ENCODE data around the gene SLMAP. TPM values are rescaled to one million over a fixed set of nuclear protein-coding genes. Genes with fewer than 3 reads are reported as not detected.

The SLMAP gene
- polyA plus RNA-seq, 4 donors: 24.7 to 39.8 (median 32.7) TPM

GRCh38 chr3:57726397-57726796 is 29.7 kb upstream of the SLMAP start:
- H3K4me3 ChIP-seq (ENCODE audit: low read depth in 1 of 3, low read length in 3 of 3): no peak overlapping the region
- DNase-seq: no peak
- H3K27me3 ChIP-seq (ENCODE audit: control insufficient read depth in 3 of 3, insufficient read depth in 3 of 3, low read length in 3 of 3): no peaks in the 10 kb centered on the region
- no peak for FAIRE-seq
- peaks cover 0 to 5% (median 0%) of the 10 kb centered on the region in 3 donors for H3K4me1 ChIP-seq (ENCODE audit: control insufficient read depth in 3 of 3, insufficient read depth in 2 of 3, low read depth in 1 of 3, low read length in 2 of 3)
- no peak overlapping the region for H3K27ac ChIP-seq (ENCODE audit: low read depth in 1 of 3, low read length in 2 of 3)
- H3K9me3 ChIP-seq (ENCODE audit: control insufficient read depth in 2 of 2, insufficient read depth in 1 of 2, low read depth in 1 of 2, low read length in 1 of 2): no peaks in the 10 kb centered on the region
- no peaks in the 10 kb centered on the region for H3K36me3 ChIP-seq (ENCODE audit: control insufficient read depth in 3 of 3, insufficient read depth in 2 of 3, low read depth in 1 of 3, low read length in 3 of 3)

GRCh38 chr3:57727106-57727505 is 29.0 kb upstream of the SLMAP start:
- DNase-seq: no peak
- Histone ChIP-seq H3K4me1 (ENCODE audit: control insufficient read depth in 3 of 3, insufficient read depth in 2 of 3, low read depth in 1 of 3, low read length in 2 of 3) (no peaks in the 10 kb centered on the region), H3K9me3 (ENCODE audit: control insufficient read depth in 2 of 2, insufficient read depth in 1 of 2, low read depth in 1 of 2, low read length in 1 of 2) (no peaks in the 10 kb centered on the region), H3K27ac (ENCODE audit: low read depth in 1 of 3, low read length in 2 of 3) (no peak overlapping the region), H3K27me3 (ENCODE audit: control insufficient read depth in 3 of 3, insufficient read depth in 3 of 3, low read length in 3 of 3) (no peaks in the 10 kb centered on the region), H3K36me3 (ENCODE audit: control insufficient read depth in 3 of 3, insufficient read depth in 2 of 3, low read depth in 1 of 3, low read length in 3 of 3) (no peaks in the 10 kb centered on the region), H3K4me3 (ENCODE audit: low read depth in 1 of 3, low read length in 3 of 3) (no peak overlapping the region)
- FAIRE-seq: no peak
- 81 to 89% (median 85%) methylated on average over 5 of the region's 5 CpGs for WGBS, 3 donors

DNA sequence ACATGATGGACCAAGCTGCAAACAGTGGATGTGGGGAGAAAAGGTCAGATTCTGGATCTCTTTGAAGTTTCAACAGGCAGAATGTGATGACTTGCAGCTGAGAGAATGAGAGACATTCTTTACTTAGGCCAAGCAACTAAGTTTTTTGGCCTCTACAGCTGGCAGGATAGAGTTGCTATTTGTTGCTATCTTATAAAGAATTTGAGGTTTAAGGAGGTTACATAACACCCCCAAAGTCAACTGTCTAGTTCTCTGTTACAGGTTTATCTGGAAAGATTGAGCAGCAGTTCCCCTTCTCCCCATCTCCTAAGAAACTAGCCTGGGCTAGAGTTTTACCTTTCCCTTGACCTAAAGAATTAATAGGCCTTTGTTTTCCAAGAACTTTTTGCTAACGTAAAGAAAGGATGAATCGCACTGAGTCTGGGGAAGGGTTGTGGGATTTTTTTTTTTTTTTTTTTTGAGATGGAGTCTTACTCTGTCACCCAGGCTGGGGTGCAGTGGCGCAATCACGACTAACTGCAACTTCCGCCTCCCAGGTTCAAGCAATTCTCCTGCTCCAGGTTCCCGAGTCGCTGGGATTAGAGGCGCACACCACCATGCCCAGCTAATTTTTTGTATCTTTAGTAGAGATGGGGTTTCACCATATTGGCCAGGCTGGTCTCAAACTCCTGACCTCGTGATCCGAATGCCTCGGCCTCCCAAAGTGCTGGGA is 26.6 kb upstream of the SLMAP start:
- Histone ChIP-seq H3K27me3 (ENCODE audit: control insufficient read depth in 3 of 3, insufficient read depth in 3 of 3, low read length in 3 of 3) (no peaks in the 10 kb centered on the region), H3K4me1 (ENCODE audit: control insufficient read depth in 3 of 3, insufficient read depth in 2 of 3, low read depth in 1 of 3, low read length in 2 of 3) (no peaks in the 10 kb centered on the region), H3K4me3 (ENCODE audit: low read depth in 1 of 3, low read length in 3 of 3) (no peak overlapping the region), H3K36me3 (ENCODE audit: control insufficient read depth in 3 of 3, insufficient read depth in 2 of 3, low read depth in 1 of 3, low read length in 3 of 3) (no peaks in the 10 kb centered on the region), H3K9me3 (ENCODE audit: control insufficient read depth in 2 of 2, insufficient read depth in 1 of 2, low read depth in 1 of 2, low read length in 1 of 2) (no peaks in the 10 kb centered on the region), H3K27ac (ENCODE audit: low read depth in 1 of 3, low read length in 2 of 3) (no peak overlapping the region)
- DNase-seq (no peak), FAIRE-seq (no peak)
- 89 to 94% (median 91%) methylated on average over 11 of the region's 11 CpGs for WGBS, 3 donors

DNA sequence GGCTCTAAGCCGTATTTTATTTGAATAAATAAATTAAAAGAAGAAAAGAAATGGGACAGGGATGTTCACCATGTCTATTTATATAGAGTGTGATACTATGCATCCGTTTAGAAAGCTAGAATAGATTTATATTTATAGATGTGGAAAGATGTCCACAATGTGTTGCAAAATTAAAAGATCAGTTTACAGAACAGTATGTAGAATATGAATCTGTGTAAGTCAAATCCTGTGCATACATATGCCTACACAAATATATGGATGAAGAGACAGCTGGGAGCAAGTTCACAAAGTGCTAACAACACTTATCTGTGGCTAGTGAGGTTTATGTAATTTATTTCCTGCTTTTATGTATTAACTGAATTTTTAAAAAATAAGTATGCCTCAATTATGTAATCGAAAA is 25.4 kb upstream of the SLMAP start:
- no peaks in the 10 kb centered on the region for H3K9me3 ChIP-seq (ENCODE audit: control insufficient read depth in 2 of 2, insufficient read depth in 1 of 2, low read depth in 1 of 2, low read length in 1 of 2)
- WGBS, 3 donors: 54 to 68% (median 58%) methylated on average over 3 of the region's 3 CpGs
- H3K27ac ChIP-seq (ENCODE audit: low read depth in 1 of 3, low read length in 2 of 3): no peak overlapping the region
- no peaks in the 10 kb centered on the region for H3K4me1 ChIP-seq (ENCODE audit: control insufficient read depth in 3 of 3, insufficient read depth in 2 of 3, low read depth in 1 of 3, low read length in 2 of 3)
- FAIRE-seq (no peak), DNase-seq (no peak)
- H3K27me3 ChIP-seq (ENCODE audit: control insufficient read depth in 3 of 3, insufficient read depth in 3 of 3, low read length in 3 of 3): no peaks in the 10 kb centered on the region
- H3K36me3 ChIP-seq (ENCODE audit: control insufficient read depth in 3 of 3, insufficient read depth in 2 of 3, low read depth in 1 of 3, low read length in 3 of 3): no peaks in the 10 kb centered on the region
- H3K4me3 ChIP-seq (ENCODE audit: low read depth in 1 of 3, low read length in 3 of 3): no peak overlapping the region

GRCh38 chr3:57731311-57731710 is 24.8 kb upstream of the SLMAP start:
- Histone ChIP-seq H3K4me3 (ENCODE audit: low read depth in 1 of 3, low read length in 3 of 3) (no peak overlapping the region), H3K4me1 (ENCODE audit: control insufficient read depth in 3 of 3, insufficient read depth in 2 of 3, low read depth in 1 of 3, low read length in 2 of 3) (no peaks in the 10 kb centered on the region), H3K27me3 (ENCODE audit: control insufficient read depth in 3 of 3, insufficient read depth in 3 of 3, low read length in 3 of 3) (no peaks in the 10 kb centered on the region), H3K9me3 (ENCODE audit: control insufficient read depth in 2 of 2, insufficient read depth in 1 of 2, low read depth in 1 of 2, low read length in 1 of 2) (no peaks in the 10 kb centered on the region), H3K36me3 (ENCODE audit: control insufficient read depth in 3 of 3, insufficient read depth in 2 of 3, low read depth in 1 of 3, low read length in 3 of 3) (no peaks in the 10 kb centered on the region), H3K27ac (ENCODE audit: low read depth in 1 of 3, low read length in 2 of 3) (no peak overlapping the region)
- DNase-seq (no peak), FAIRE-seq (peak; percentile 33)
- 83 to 98% (median 93%) methylated on average over 1 of the region's 1 CpG for WGBS, 3 donors

- H3K4me3 ChIP-seq (ENCODE audit: low read depth in 1 of 3, low read length in 3 of 3): no peak overlapping the region
- no peak for DNase-seq
- FAIRE-seq: no peak
- H3K9me3 ChIP-seq (ENCODE audit: control insufficient read depth in 2 of 2, insufficient read depth in 1 of 2, low read depth in 1 of 2, low read length in 1 of 2): no peaks in the 10 kb centered on the region
- H3K36me3 ChIP-seq (ENCODE audit: control insufficient read depth in 3 of 3, insufficient read depth in 2 of 3, low read depth in 1 of 3, low read length in 3 of 3): no peaks in the 10 kb centered on the region
- H3K4me1 ChIP-seq (ENCODE audit: control insufficient read depth in 3 of 3, insufficient read depth in 2 of 3, low read depth in 1 of 3, low read length in 2 of 3): no peaks in the 10 kb centered on the region
- no peak overlapping the region for H3K27ac ChIP-seq (ENCODE audit: low read depth in 1 of 3, low read length in 2 of 3)
- WGBS, 3 donors: 67 to 87% (median 75%) methylated on average over 2 of the region's 2 CpGs
- H3K27me3 ChIP-seq (ENCODE audit: control insufficient read depth in 3 of 3, insufficient read depth in 3 of 3, low read length in 3 of 3): no peaks in the 10 kb centered on the region
Measured at GRCh38 chr3:57733790-57734189, 22.3 kb upstream of the SLMAP start.

DNA sequence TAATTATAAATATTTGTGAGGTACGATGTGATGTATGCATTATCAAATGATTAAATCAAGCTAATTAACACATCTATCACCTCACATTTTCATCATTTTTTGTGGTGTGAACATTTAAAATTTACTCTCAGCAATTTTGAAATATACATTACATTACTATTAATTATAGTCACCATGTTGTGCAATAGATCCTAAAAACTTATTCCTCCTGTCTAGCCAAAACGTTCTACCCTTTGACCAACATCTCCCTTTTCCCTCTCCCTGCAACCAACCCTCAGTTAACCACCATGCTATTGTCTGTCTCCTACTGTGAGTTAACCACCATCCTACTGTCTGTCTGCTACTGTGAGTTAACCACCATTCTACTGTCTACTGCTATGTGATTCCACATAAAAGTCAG is 20.7 kb upstream of the SLMAP start:
- no peaks in the 10 kb centered on the region for H3K9me3 ChIP-seq (ENCODE audit: control insufficient read depth in 2 of 2, insufficient read depth in 1 of 2, low read depth in 1 of 2, low read length in 1 of 2)
- WGBS, 3 donors: 59 to 80% (median 77%) methylated on average over 2 of the region's 2 CpGs
- H3K27me3 ChIP-seq (ENCODE audit: control insufficient read depth in 3 of 3, insufficient read depth in 3 of 3, low read length in 3 of 3): no peaks in the 10 kb centered on the region
- H3K27ac ChIP-seq (ENCODE audit: low read depth in 1 of 3, low read length in 2 of 3): no peak overlapping the region
- no peak for DNase-seq
- no peak for FAIRE-seq
- no peaks in the 10 kb centered on the region for H3K4me1 ChIP-seq (ENCODE audit: control insufficient read depth in 3 of 3, insufficient read depth in 2 of 3, low read depth in 1 of 3, low read length in 2 of 3)
- no peaks in the 10 kb centered on the region for H3K36me3 ChIP-seq (ENCODE audit: control insufficient read depth in 3 of 3, insufficient read depth in 2 of 3, low read depth in 1 of 3, low read length in 3 of 3)
- no peak overlapping the region for H3K4me3 ChIP-seq (ENCODE audit: low read depth in 1 of 3, low read length in 3 of 3)

- WGBS, 3 donors: 79 to 93% (median 83%) methylated on average over 7 of the region's 7 CpGs
- H3K27ac ChIP-seq (ENCODE audit: low read depth in 1 of 3, low read length in 2 of 3): no peak overlapping the region
- no peaks in the 10 kb centered on the region for H3K36me3 ChIP-seq (ENCODE audit: control insufficient read depth in 3 of 3, insufficient read depth in 2 of 3, low read depth in 1 of 3, low read length in 3 of 3)
- no peaks in the 10 kb centered on the region for H3K9me3 ChIP-seq (ENCODE audit: control insufficient read depth in 2 of 2, insufficient read depth in 1 of 2, low read depth in 1 of 2, low read length in 1 of 2)
- H3K27me3 ChIP-seq (ENCODE audit: control insufficient read depth in 3 of 3, insufficient read depth in 3 of 3, low read length in 3 of 3): no peaks in the 10 kb centered on the region
- no peak for FAIRE-seq
- DNase-seq: no peak
- no peak overlapping the region for H3K4me3 ChIP-seq (ENCODE audit: low read depth in 1 of 3, low read length in 3 of 3)
- H3K4me1 ChIP-seq (ENCODE audit: control insufficient read depth in 3 of 3, insufficient read depth in 2 of 3, low read depth in 1 of 3, low read length in 2 of 3): no peaks in the 10 kb centered on the region
Measured at GRCh38 chr3:57737840-57738239, 18.3 kb upstream of the SLMAP start.

DNA sequence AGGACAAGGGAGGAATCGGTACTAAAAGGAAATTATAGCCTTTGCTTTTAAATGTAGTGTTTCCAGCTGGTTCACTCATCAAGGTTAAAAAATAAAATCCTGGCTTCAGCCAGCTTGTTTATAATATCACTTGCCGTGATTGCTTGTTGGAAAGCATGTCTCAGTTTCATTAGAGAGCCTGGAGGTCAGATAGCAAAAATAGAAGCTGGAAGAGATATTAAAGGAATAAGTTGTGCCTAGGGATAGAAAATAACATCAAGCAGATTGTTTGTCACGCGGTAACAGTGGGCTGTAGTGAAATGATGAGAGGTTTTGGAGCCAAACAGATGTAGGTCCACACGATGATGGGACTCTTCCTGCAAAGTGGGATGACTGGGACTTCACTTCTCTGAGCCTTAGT is 17.7 kb upstream of the SLMAP start:
- no peak overlapping the region for H3K4me3 ChIP-seq (ENCODE audit: low read depth in 1 of 3, low read length in 3 of 3)
- 65 to 91% (median 74%) methylated on average over 5 of the region's 5 CpGs for WGBS, 3 donors
- H3K9me3 ChIP-seq (ENCODE audit: control insufficient read depth in 2 of 2, insufficient read depth in 1 of 2, low read depth in 1 of 2, low read length in 1 of 2): no peaks in the 10 kb centered on the region
- no peaks in the 10 kb centered on the region for H3K4me1 ChIP-seq (ENCODE audit: control insufficient read depth in 3 of 3, insufficient read depth in 2 of 3, low read depth in 1 of 3, low read length in 2 of 3)
- no peak for DNase-seq
- no peak for FAIRE-seq
- no peak overlapping the region for H3K27ac ChIP-seq (ENCODE audit: low read depth in 1 of 3, low read length in 2 of 3)
- no peaks in the 10 kb centered on the region for H3K36me3 ChIP-seq (ENCODE audit: control insufficient read depth in 3 of 3, insufficient read depth in 2 of 3, low read depth in 1 of 3, low read length in 3 of 3)
- H3K27me3 ChIP-seq (ENCODE audit: control insufficient read depth in 3 of 3, insufficient read depth in 3 of 3, low read length in 3 of 3): no peaks in the 10 kb centered on the region
